NCI-H2171 (cell line): ENCODE data around the gene SORCS1.

Experiments used
- DNase-seq: peaks from one replicate; lab custom pipeline; 2025; lab: John Stamatoyannopoulos, UW

The SORCS1 gene

DNA sequence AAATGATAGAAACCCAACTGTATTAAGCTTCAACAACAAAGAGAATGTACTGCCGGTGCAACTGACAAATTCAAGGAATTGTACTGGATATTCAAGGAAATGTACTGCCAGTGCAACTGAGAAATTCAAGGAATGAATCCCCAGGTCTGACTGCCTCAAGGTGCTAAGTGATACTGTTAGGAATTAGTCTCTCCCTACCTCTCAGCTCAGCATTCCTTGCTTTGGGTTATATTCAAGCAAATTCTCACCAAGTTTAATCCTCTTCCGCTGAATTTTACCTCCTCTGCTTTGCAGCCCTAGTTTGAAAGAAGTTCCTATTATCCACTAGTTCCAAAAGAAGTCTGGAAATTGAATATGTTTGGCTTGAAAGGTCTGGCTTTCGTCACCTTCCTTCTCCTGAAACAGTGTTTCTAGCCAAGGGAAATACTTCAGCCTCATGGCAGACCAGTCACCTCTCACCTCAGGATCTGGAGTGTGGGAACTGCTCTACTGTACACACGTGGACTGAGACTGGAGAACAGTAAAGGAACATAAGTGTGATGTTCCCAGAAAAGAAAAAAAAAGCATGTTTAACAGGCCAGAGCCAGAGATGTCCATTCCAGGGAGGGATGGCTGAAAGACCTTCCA, 60.4 kb downstream of the SORCS1 start:
- no peak for DNase-seq

DNA sequence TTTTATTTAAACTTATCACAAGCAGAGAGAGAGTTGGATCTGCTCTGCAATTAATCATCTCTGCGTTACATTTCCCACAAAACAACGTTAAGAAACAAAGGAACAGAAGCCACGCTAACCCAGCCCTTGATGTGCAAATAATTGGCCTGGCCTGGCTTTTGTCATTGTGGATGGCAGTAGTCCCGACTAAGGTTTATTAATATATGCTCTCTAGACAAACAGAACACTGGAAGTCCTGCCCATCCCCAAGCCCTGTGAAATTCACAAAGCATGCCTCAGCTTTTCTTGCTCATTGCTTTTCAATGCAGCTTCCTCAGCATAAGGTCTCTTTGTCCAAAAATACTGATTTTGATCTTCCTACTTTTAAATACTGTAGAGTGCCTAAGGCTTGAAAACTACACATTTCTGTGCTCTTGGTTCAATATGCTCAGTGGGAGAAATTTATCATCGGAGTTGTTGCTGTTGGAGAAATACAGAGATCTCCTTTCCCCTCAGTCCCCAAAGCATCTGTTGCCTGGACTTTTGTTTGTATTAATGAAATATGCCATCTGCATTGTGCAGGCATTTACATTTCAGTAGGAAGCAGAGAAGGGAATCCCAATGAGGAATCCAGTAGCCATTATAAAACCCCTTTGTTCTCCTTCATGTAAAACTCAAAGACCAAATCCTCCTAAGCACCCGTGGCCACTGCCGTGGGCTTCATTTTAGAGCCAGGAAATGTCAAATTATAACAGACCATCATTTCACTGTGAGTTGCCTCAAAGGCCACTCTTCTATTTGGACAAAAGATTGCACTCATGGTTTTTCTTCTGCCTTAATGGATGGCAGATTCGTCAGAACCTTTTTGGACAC, 61.1 kb downstream of the SORCS1 start:
- no peak for DNase-seq

DNA sequence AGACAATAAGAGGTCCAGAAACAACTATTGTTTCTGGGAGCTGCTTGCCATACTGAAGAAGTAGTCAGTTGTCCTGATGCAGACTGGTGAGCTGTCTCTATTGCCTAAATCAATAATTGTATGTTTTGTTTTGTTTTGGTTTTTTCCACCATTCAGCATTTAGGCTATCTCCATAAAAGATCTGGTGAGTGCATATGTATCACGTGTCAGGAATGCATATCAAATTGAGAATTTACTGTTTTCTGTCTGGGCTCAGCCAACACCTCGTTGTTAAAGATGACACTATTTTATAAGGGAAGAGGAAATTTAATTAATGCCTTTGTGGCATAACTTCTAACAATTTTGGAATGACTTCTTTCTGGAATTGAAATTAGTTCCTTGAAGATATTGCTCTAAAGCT, 66.2 kb downstream of the SORCS1 start:
- DNase-seq, result no peak

DNA sequence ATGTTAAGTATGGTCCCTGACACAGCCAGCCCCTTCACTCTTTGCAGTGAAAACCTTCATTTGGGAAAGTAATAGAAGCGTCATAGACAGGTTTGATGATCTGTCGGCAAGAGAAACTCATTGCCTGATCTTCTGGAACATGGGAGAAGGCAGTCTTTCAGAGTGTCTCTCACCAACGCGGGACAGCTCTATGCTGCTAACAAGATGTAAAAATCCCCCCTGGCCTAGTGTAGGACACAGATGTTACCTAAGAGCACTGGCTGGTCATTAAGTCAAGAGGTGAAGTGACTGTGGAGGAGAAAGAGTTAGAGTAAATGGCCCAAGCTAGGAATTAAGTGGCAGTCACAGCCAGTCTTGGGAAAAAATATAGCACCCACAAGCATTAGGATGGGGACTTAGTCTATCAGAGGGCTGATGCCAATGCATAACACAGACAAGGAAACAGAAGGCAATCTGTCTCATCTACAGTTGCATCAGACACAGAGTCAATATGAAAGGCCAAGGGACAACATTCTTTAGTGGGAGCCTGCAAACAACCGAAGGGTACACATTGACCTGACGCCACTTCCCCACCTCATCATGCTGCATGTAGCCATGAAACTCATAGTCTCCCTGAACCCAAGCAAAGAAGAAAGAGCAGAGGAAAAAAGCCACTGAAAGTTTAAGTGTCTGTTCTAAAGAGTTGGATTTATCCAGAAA, 69.5 kb downstream of the SORCS1 start:
- no peak for DNase-seq

DNA sequence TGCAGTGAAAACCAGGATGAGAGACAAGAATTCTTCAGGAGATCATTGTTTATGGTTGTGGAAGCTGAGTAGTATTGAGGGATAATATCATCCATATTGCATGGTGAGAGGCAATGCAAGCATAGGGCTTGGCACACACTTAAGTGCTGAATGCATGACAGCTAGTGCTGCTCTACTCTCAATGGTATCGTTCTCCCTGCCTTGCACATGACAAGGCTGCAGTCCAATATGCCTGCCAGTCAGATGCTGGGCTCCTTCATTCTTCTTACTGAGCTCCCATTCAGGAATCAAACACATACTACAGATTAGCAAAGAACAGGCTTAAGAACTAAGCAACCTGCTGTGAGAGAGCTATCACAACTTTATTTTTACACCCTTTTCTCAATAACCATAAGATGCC, 72.2 kb downstream of the SORCS1 start:
- DNase-seq, result no peak

DNA sequence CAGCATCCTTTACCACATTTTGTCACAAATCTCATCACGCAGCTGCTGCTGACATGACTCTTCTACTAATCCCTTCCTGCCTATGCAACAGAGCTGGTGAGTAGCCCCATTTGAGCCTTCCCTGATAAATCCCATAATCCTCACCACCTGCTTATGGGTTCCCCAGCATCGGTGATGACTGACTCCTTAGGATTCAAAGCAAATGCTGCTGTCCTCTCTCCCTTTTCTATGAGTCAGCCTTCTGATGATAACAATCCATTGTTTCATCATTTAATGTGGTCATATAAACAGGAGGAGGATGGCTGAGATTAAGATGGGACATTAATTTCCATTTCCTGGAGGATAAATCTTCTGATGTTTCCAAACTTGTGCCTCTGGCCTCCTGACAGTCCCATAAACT, 73.4 kb downstream of the SORCS1 start:
- DNase-seq, result no peak

DNA sequence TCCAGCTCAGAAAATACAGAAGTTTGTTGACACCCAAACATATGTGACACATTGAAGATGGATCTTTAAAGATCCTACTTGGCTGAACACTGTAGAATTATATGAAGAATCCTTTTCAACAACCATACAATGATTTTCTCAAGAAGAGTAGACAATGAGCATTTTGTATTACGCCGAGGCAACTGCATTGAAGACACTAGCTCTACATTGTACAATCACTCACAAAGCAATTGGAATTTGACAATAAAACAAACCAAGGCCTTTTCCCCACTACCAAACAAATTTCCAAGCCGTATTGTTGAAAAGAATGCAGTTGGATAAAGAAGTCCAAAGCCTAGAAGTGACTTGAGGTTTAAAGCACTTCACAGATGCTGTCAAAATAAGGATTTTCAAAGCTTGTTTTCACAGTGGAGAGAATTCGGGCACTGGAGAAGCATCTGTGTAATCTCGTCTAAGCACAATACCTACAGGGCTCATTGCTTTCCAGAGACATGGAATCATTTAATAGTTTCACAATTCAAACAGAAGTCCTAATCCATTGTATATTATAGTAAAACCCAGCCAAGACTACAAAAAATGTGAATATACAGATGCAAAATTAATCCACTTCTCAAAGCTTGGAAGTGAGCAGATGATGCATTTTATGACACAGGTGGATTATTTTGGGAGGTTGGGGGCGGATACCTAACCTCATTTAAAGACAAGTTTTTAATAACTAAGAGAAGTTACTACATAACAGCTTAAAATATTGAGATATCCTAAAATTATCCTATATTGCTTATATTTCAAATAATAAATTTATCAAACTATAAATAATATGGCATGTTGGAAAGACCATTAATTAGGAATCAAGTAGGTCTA, 78.6 kb downstream of the SORCS1 start:
- no peak for DNase-seq

DNA sequence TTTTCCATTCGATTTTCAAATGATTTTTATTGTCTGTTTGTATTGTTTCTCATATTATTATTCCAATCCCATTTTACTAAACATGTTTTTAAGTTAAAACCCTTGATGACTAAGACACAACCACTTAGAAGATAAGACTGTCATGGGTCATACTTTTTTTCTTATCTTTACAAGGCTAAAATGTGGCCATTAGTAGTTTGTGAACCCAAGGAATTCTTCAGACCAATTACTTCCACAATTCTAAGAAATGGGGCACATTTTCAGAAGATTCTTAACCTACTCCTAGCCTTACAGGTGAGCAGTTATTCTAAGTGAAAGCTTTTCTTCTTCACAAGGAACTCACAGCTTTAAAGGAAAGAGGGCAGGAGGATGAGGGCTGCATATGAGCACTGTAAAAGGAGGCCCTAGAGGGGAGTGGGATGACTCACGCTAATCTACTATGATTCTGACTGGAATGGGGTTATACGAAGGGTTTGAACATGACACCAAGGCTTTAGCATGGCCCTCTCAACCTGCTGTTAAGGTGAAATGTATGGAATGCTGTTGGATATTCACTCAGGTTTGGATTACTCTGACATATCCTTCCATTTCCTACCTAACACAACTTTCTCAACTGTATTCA, 81.0 kb downstream of the SORCS1 start:
- DNase-seq, result no peak

DNA sequence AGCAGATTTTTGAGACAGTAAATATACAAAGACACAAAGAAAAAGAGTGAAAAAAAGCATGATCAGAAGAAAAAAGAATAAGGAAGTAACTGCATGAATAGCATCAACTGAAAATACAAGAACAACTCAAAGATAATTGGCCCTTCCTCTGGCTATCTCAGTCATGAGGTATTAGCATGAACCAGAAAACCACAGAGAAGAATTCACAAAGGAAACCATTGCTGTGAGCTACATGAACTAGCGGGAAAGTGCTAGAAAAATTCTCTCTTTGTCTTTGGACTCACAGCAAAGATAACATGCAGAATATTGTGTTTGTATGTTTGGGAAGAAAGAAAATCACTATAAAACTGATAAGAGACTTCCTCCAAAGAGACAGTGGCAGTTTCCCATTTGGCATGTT, 82.9 kb downstream of the SORCS1 start:
- DNase-seq, result no peak

DNA sequence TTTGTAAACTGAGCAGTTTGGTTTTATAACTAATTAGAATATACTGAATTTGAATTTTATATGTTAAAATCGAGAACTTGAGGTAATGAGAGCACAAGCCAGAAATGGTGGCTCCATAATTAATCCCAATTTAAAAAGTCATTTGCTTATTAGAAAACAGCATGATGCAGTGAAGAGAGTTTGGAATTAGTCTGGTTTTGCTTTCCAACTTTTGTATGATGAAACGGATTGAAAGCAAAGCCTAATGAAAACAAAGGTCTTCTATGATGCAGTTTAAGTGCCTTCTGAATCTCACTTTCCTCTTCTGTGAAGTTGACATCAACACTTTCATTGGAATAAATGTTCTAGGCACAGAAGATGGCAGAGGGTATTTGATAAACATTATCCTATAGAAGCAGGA, 89.4 kb downstream of the SORCS1 start:
- DNase-seq, result no peak

DNA sequence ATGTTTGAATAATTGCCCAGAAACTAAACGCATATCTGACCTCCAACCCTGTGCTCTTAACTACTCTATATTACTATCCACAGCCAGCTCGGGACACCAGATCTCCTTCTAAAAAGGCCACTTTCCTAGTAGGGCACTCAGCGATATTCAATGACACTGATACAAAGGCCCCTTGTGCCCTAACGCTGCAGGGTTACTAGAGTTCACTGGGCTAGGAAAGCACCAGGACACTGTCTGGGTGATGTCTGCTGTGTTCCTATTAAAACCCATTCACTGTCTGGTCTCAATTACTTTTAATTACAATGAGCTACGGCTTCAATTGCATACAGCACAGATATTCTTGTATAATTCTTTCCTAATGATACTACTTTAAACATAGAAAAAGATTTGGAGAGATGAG, 91.7 kb downstream of the SORCS1 start:
- no peak for DNase-seq

DNA sequence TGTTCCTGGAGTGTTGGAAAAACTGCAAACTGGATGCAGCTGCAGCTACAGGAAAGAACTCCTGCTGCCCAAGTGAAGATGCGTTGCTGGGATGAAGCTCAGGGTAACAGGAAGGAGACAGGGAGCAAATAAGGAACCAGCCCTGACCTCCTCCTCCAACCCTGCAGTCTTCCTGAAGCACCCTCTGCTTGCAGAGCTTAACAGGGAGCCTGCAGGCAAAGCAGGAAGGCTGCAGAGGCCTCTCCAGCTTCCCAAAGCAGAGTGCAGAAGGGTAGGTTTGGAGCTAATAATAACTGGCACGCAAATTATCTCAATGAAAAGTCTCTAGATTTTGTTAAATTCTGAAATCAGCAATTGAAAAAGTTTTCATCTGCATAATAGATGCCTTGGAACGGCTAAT, 92.5 kb downstream of the SORCS1 start:
- DNase-seq, result no peak

DNA sequence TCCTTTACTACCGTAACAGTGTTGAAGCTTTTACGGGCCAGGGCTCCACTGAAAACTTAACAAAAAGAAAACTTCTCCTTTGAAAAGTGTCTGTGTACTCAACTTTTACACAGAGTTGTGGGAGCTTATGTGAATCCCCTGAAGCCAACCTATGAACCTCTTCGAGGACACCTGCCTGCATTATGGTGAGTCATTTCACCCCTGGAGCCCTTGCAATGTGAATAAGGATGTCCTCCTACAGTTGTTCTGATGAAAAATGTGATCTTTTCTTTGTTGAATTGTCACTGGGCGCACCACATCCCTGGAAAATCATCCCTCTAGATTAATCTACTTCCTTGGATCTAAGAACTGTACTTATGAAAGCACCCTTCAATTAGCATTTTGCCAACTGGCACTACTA, 93.2 kb downstream of the SORCS1 start:
- DNase-seq, result no peak

DNA sequence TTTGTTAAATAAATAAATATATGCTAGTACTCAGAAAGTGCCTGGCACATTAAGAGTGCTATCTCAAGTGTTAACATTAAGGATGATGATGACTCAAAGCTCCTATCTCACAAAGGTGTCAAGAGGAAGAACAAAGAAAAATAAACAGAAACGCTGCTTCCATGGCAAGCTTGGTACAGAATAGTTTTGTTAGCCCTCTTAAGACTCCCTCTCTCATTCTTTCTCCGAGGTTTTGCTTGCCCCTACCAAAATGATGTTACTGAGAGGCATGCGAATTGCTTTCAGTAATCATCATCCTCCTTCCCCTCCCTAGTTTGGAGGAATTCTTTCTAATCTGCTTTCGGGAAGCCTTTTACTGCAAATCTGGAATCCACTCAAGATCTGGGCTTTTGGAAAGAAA, 96.7 kb downstream of the SORCS1 start:
- DNase-seq, result no peak

DNA sequence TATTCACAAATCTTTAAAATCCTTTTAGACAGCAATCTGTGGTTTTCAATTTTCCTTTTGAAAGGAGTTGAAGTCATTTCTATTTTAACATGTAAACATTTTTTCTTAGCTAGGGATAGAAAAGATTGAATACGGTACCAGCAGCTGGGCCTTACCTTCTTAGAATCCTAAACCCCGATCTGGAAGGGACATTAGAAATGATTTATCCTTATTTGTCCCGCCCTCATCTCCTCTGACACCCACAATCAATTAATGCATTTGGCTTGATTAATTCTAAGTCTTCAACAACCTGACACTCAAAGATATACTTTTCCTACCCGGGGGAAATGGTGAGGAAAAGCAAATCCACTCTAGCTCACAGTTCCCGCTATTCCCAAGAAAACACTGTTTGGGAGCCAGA, 100.4 kb downstream of the SORCS1 start:
- no peak for DNase-seq

DNA sequence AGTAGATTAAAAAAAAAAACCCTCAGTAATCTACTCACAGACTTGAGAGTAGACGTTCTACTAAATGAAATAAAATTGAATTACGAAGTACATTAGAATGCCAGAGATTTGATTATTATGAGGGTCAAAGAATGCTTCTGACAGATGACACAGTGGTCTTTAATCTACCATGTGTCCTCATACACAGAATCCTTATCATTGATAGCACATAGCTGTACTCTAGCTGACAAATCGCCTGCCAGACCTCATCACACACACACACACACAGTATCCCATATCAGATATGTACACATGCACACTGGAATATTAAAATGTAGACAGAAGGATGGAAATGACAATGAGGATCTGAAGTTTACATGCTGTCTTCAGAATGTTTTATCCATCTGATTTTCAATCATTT, 104.6 kb downstream of the SORCS1 start:
- no peak for DNase-seq

DNA sequence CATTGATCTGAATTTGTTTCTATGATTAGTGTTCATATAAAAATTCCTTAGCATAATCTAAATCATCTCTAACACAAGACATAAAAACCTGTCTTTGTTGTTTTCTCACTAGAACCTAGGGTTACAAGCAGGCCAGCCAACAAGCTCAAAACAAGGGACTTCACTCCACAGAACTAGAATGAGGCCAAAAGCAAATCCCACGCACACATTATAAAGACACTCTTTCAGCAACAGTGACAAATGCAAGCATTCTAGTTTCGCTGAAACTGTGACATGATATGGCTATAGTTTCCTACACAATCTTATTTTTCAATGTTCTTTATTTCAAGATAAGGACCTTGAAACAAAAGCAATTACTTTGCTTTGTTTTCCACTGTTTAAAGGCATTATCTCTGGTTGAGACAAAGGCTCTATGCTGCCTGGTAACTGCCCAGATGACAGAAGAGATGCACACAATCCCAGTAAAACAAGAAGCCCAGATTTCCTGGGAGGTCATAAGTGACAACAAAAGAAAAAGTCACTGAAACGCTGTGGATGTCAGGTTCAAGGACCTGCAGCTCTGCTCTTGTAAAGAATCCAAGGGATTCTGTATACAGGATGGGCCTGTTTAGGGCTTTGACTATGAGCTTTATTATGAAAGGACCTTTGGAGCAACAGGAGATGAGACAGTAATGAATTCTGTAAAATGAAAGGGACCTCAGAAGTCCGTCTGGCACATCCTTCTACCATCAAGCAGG, 105.3 kb downstream of the SORCS1 start:
- no peak for DNase-seq

DNA sequence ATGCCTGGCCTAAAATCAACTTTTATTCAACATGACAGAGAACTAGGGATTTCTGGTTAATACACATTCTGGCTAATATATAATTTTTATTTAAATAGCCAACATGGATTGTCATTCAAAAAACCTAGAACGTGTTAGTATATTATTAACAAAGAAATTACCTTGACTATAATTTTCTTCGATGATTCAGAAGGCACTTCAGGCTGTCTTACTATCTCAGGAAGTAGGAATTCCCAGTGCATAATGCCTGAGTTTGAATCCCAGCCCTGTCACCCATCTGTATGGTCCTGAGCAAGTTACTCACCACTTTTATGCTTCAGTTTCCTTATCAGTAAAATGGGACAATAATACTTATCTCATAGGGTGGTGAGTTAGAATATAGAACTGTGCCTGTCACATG, 106.2 kb downstream of the SORCS1 start:
- DNase-seq, result no peak

DNA sequence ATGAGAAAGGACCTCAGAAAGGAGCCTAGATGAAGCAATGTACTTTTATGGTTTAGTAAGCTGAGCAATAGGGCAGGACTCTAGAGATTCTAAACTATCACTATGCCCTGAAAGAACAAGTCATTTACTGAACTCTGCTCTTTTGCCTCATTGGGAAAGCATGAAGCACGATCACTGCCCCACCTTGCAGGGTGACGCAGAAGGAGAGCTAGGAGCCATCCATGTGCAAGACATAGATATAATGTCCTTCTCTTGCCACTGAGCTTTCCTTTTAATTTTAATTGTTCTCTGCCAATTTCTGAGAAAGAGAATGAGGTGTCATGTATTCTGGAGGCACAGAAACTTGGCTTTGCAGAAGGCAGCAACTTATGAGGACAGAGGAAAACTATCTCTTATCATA, 108.3 kb downstream of the SORCS1 start:
- no peak for DNase-seq

DNA sequence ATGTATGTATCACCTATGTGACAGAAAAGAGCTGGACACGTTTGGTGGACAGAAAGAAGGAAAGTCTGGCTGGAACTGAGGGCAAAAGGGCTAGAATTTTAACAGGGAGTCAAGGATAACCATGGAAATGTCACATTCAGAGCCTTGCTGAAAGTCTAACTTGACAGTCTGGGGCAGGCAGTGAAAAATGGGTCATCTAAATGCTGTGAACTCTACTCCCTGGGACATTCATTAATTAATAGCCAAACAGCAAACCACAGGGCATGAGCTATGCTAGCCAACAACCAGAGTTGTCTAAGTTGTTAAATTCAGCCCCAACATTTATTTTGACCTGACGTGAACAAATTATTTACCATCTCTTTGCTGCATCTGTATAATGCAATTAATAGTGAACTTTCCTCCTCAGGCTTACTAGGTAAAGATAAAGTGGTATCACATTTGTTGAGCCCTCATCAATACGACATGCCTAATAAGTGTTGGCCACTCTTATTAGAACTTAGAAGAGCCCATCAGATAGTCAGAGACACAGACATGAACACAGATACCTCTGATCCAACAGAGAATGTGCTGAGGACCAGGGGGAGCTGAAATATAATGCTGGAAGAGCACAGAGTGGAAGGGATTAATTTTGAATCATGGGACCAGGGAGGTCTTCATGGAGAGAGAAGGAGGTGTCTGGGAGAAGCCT, 109.9 kb downstream of the SORCS1 start:
- no peak for DNase-seq

DNA sequence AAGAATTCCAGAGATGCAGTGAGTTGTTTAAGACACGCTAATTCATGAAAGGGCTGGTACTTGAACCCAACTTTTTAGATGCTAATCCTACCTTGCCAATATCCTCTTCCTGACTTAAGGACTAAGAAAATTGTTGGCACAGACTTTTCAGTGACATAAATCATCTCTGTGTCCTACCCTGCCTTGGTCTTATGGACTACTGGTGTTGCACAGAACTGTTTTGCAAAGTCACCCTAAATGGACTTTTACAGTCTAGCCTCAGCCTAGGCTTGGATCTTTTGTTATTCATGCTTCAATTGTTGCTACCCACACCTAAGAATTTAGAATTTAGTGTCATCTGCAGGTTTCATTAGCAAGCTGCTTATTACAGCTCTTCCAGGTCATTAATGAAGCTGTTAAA, 112.7 kb downstream of the SORCS1 start:
- DNase-seq, result no peak
